T-helper 17 cell (primary cell): ENCODE data around the gene ZNF155. TPM values are rescaled to one million over a fixed set of nuclear protein-coding genes. Genes with fewer than 3 reads are reported as not detected.
"Not testable (repeated sequence)": the region's sequence is repeated elsewhere in the genome, so short reads cannot be mapped to it uniquely, and the experiment has no call there.

Experiments used
- ATAC-seq: fragments of 150-1000 bp; cut with Tn5 transposase; 2 replicates; pipeline ENCODE4 v1.10.0; 2021; ENCODE audit warnings: mild to moderate bottlenecking, moderate library complexity
- DNase-seq, 3 donors: peaks; one replicate each; pipeline versions ENCODE4 v3.0.0 to v3.0.0-alpha.2; 2020 to 2021
- H3K9me3 ChIP-seq: one replicate; pipeline ENCODE4 v1.7.0; 2013; ENCODE audit warnings: low read length, mild to moderate bottlenecking; ENCODE audit not compliant: control insufficient read depth, poor library complexity, severe bottlenecking
- H3K27ac Mint-ChIP-seq: one replicate; pipeline ENCODE4 v1.8.0; 2022; ENCODE audit warnings: mild to moderate bottlenecking, moderate library complexity, mixed read lengths
- H3K27me3 Mint-ChIP-seq: one replicate; pipeline ENCODE4 v1.8.0; 2022; ENCODE audit warnings: mixed read lengths
- H3K36me3 Mint-ChIP-seq: one replicate; pipeline ENCODE4 v1.8.0; 2022; ENCODE audit warnings: low read depth, mixed read lengths
- H3K4me1 Mint-ChIP-seq: one replicate; pipeline ENCODE4 v1.8.0; 2022; ENCODE audit warnings: mild to moderate bottlenecking, mixed read lengths
- H3K4me3 Mint-ChIP-seq: one replicate; pipeline ENCODE4 v1.8.0; 2022; ENCODE audit warnings: mild to moderate bottlenecking, moderate library complexity, mixed read lengths
- total RNA-seq, 4 donors: library from RNA in 2 of 4; stranded (reverse) in 2 of 4; gene quantifications; one replicate each; pipeline ENCODE4 v1.2.3 and lab custom pipeline; 2022 to 2026

The ZNF155 gene
- 1 to 10 TPM; 3.5 to 4.3 TPM for total RNA-seq
- total RNA-seq (lab: John Stamatoyannopoulos, UW): 5.0 to 23.2 reads per million in 2 donors

GRCh38 chr19:43983912-43984686 is at the start of gene ZNF155:
Gene ZNF155, plus strand, starts transcription at chr19:43984188. Its CDS starts 4,356 bp downstream, at chr19:43988544.
- Mint-ChIP-seq H3K4me3 (peak within 1 kb of the TSS; percentile 94), H3K4me1 (peaks cover 2% of the 10 kb centered on the region), H3K27me3 (no peaks in the 10 kb centered on the region), H3K27ac (peak within 1 kb of the TSS; percentile 65), H3K36me3 (peaks cover 3% of the 10 kb centered on the region)
- DNase-seq (peak; percentile 25 to 52 (median 43)), ATAC-seq (peak; percentile 96)
- no peaks in the 10 kb centered on the region for H3K9me3 ChIP-seq

GRCh38 chr19:43934985-43935708 is 48.8 kb upstream of the ZNF155 start, which contains the start of gene ZNF45:
Gene ZNF45, minus strand, starts transcription at chr19:43935282. Its CDS starts 13,097 bp downstream, at chr19:43922185.
- Mint-ChIP-seq H3K27me3 (no peaks in the 10 kb centered on the region), H3K36me3 (no peaks in the 10 kb centered on the region), H3K27ac (peak within 1 kb of the TSS; percentile 91), H3K4me1 (peaks cover 11% of the 10 kb centered on the region), H3K4me3 (peak within 1 kb of the TSS; percentile 93)
- DNase-seq (peak; percentile 71 to 76 (median 73)), ATAC-seq (peak; percentile 96)
- no peaks in the 10 kb centered on the region for H3K9me3 ChIP-seq

GRCh38 chr19:43936188-43936587 is 47.8 kb upstream of the ZNF155 start:
- H3K9me3 ChIP-seq: no peaks in the 10 kb centered on the region
- Mint-ChIP-seq H3K27me3 (no peaks in the 10 kb centered on the region), H3K4me3 (no peak overlapping the region), H3K36me3 (no peaks in the 10 kb centered on the region), H3K27ac (no peak overlapping the region), H3K4me1 (peaks cover 11% of the 10 kb centered on the region)
- ATAC-seq (no peak), DNase-seq (no peak)

GRCh38 chr19:43939557-43940260 is 44.3 kb upstream of the ZNF155 start:
- Mint-ChIP-seq H3K36me3 (no peaks in the 10 kb centered on the region), H3K4me3 (no peak overlapping the region), H3K27me3 (no peaks in the 10 kb centered on the region), H3K4me1 (no peaks in the 10 kb centered on the region), H3K27ac (no peak overlapping the region)
- H3K9me3 ChIP-seq: no peaks in the 10 kb centered on the region
- DNase-seq: no peak
- ATAC-seq: no peak

GRCh38 chr19:43940719-43941118 is 43.3 kb upstream of the ZNF155 start:
- Mint-ChIP-seq H3K4me3 (no peak overlapping the region), H3K4me1 (no peaks in the 10 kb centered on the region), H3K27ac (no peak overlapping the region), H3K27me3 (no peaks in the 10 kb centered on the region), H3K36me3 (no peaks in the 10 kb centered on the region)
- no peaks in the 10 kb centered on the region for H3K9me3 ChIP-seq
- DNase-seq (no peak), ATAC-seq (no peak)

- DNase-seq: no peak
- no peak for ATAC-seq
- no peaks in the 10 kb centered on the region for H3K9me3 ChIP-seq
- Mint-ChIP-seq H3K27ac (no peak overlapping the region), H3K4me3 (no peak overlapping the region), H3K36me3 (peaks cover 3% of the 10 kb centered on the region), H3K4me1 (no peaks in the 10 kb centered on the region), H3K27me3 (no peaks in the 10 kb centered on the region)
These were observed 42.8 kb upstream of the ZNF155 start for GRCh38 chr19:43941209-43941608.

GRCh38 chr19:43947412-43947811 is 36.6 kb upstream of the ZNF155 start:
- ATAC-seq, H3K4me3 Mint-ChIP-seq, H3K9me3 ChIP-seq, H3K36me3 Mint-ChIP-seq, H3K27me3 Mint-ChIP-seq, DNase-seq, H3K27ac Mint-ChIP-seq, H3K4me1 Mint-ChIP-seq: not testable (repeated sequence)

- H3K27me3 Mint-ChIP-seq, H3K36me3 Mint-ChIP-seq, DNase-seq, ATAC-seq, H3K4me3 Mint-ChIP-seq, H3K4me1 Mint-ChIP-seq, H3K9me3 ChIP-seq, H3K27ac Mint-ChIP-seq: not testable (repeated sequence)
These were observed 34.2 kb upstream of the ZNF155 start for GRCh38 chr19:43949803-43950202.

GRCh38 chr19:43950834-43951645 is 32.9 kb upstream of the ZNF155 start, which contains the start of gene ZNF221:
Gene ZNF221, plus strand, starts transcription at chr19:43951228. Its CDS starts 11,499 bp downstream, at chr19:43962727.
- Mint-ChIP-seq H3K4me3 (peak within 1 kb of the TSS; percentile 90), H3K27ac (peak within 1 kb of the TSS; percentile 65), H3K36me3 (peaks cover 2% of the 10 kb centered on the region), H3K4me1 (peaks cover 5% of the 10 kb centered on the region), H3K27me3 (no peaks in the 10 kb centered on the region)
- DNase-seq: peak; percentile 6 to 18 (median 13)
- ATAC-seq: peak; percentile 78
- H3K9me3 ChIP-seq: peaks cover 4% of the 10 kb centered on the region

- Mint-ChIP-seq H3K4me1 (no peaks in the 10 kb centered on the region), H3K36me3 (no peaks in the 10 kb centered on the region), H3K4me3 (no peak overlapping the region), H3K27ac (no peak overlapping the region), H3K27me3 (no peaks in the 10 kb centered on the region)
- ATAC-seq (no peak), DNase-seq (no peak)
- H3K9me3 ChIP-seq: no peaks in the 10 kb centered on the region
These were observed 27.2 kb upstream of the ZNF155 start for GRCh38 chr19:43956827-43957226.

- no peak for ATAC-seq
- no peak for DNase-seq
- Mint-ChIP-seq H3K27ac (no peak overlapping the region), H3K4me3 (no peak overlapping the region), H3K36me3 (no peaks in the 10 kb centered on the region), H3K4me1 (no peaks in the 10 kb centered on the region), H3K27me3 (no peaks in the 10 kb centered on the region)
- H3K9me3 ChIP-seq: peaks cover 4% of the 10 kb centered on the region
These were observed 26.1 kb upstream of the ZNF155 start for GRCh38 chr19:43957891-43958290.

GRCh38 chr19:43960411-43960810 is 23.6 kb upstream of the ZNF155 start:
- H3K4me3 Mint-ChIP-seq: no peak overlapping the region
- DNase-seq: no peak
- ATAC-seq: no peak
- H3K27ac Mint-ChIP-seq: no peak overlapping the region
- peaks cover 4% of the 10 kb centered on the region for H3K9me3 ChIP-seq
- H3K27me3 Mint-ChIP-seq: no peaks in the 10 kb centered on the region
- peaks cover 2% of the 10 kb centered on the region for H3K36me3 Mint-ChIP-seq
- no peaks in the 10 kb centered on the region for H3K4me1 Mint-ChIP-seq
